ENCODE data around the gene ZDHHC21. TPM values are rescaled to one million over a fixed set of nuclear protein-coding genes. Genes with fewer than 3 reads are reported as not detected.

The ZDHHC21 gene
- total RNA-seq, 1 experiment from 2014 or later = 9.0 TPM

GRCh38 chr9:14654932-14655331, 38.3 kb downstream of the ZDHHC21 start:
- Histone ChIP-seq H2BK20ac (ENCODE audit: low read depth, low read length, poor library complexity, severe bottlenecking) (no peak overlapping the region), H3K23me2 (ENCODE audit: insufficient read length, low read depth, low read length, poor library complexity, severe bottlenecking) (no peaks in the 10 kb centered on the region), H3K23ac (ENCODE audit: insufficient read length, low read depth, low read length) (no peak overlapping the region), H2BK12ac (ENCODE audit: insufficient read length, low read depth, low read length) (no peak overlapping the region), H3K18ac (ENCODE audit: insufficient read length, low read depth, low read length) (no peak overlapping the region), H4K5ac (ENCODE audit: insufficient read length, low read depth, low read length) (no peak overlapping the region), H2BK5ac (ENCODE audit: insufficient read length, low read length) (no peak overlapping the region), H3K14ac (ENCODE audit: insufficient read depth, low read length) (no peak overlapping the region), H4K8ac (replicated peaks; ENCODE audit: insufficient read length, low read depth, low read length) (no peak overlapping the region), H3K79me1 (ENCODE audit: insufficient read depth, low read depth, low read length, poor library complexity, severe bottlenecking) (no peaks in the 10 kb centered on the region), H3T11ph (ENCODE audit: low read length) (no peak overlapping the region), H3K4ac (ENCODE audit: low read depth, low read length) (no peak overlapping the region), H2AFZ (ENCODE audit: low read length) (no peak overlapping the region), H3K56ac (ENCODE audit: insufficient read length, low read depth, low read length) (no peak overlapping the region), H3K4me1 (ENCODE audit: insufficient read depth, low read length) (no peaks in the 10 kb centered on the region), H4K91ac (ENCODE audit: insufficient read length, low read depth, low read length) (no peak overlapping the region), H3K4me2 (ENCODE audit: insufficient read depth, insufficient read length, low read length) (no peak overlapping the region), H3K27me3 (ENCODE audit: insufficient read depth, low read length) (no peaks in the 10 kb centered on the region), H2BK15ac (ENCODE audit: low read depth, low read length) (no peak overlapping the region), H4K20me1 (ENCODE audit: control insufficient read depth, insufficient read depth, insufficient read length) (no peaks in the 10 kb centered on the region), H3K27ac (ENCODE audit: insufficient read length, low read depth, low read length) (no peak overlapping the region), H3K9ac (ENCODE audit: extremely low read depth, insufficient read length, low read length) (no peak overlapping the region), H3K79me2 (ENCODE audit: insufficient read depth, low read length) (no peaks in the 10 kb centered on the region), H3K9me3 (ENCODE audit: control insufficient read depth, low read depth, low read length) (no peaks in the 10 kb centered on the region), H2BK120ac (ENCODE audit: low read depth, low read length, poor library complexity, severe bottlenecking) (no peak overlapping the region), H2AK5ac (ENCODE audit: insufficient read length, low read length) (no peak overlapping the region)
- no peak overlapping the region for H3K4me3 Mint-ChIP-seq
- peaks cover 16 to 22% of the 10 kb centered on the region in 2 experiments for H3K9me3 Mint-ChIP-seq
- H3K27ac Mint-ChIP-seq = no peak overlapping the region
- H3K4me1 Mint-ChIP-seq = peaks cover 4% of the 10 kb centered on the region in 2 experiments; a peak in 2 of 4 replicates
- no CpG with 5 or more reads among the region's 1 CpG for WGBS (ENCODE audit: extremely low coverage, insufficient read length, low lambda C conversion rate)
- TF ChIP-seq, protein P1, sequence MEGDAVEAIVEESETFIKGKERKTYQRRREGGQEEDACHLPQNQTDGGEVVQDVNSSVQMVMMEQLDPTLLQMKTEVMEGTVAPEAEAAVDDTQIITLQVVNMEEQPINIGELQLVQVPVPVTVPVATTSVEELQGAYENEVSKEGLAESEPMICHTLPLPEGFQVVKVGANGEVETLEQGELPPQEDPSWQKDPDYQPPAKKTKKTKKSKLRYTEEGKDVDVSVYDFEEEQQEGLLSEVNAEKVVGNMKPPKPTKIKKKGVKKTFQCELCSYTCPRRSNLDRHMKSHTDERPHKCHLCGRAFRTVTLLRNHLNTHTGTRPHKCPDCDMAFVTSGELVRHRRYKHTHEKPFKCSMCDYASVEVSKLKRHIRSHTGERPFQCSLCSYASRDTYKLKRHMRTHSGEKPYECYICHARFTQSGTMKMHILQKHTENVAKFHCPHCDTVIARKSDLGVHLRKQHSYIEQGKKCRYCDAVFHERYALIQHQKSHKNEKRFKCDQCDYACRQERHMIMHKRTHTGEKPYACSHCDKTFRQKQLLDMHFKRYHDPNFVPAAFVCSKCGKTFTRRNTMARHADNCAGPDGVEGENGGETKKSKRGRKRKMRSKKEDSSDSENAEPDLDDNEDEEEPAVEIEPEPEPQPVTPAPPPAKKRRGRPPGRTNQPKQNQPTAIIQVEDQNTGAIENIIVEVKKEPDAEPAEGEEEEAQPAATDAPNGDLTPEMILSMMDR (conservative IDR thresholded peaks at IDR 0.05) = no peak
- DNase-seq = no peak
- H3K36me3 Mint-ChIP-seq (ENCODE audit: insufficient read depth in 1 of 3, low read depth in 3 of 3) = peaks cover 25 to 51% (median 47%) of the 10 kb centered on the region in 3 experiments
- no peaks in the 10 kb centered on the region for H3K27me3 Mint-ChIP-seq (ENCODE audit: low read depth)
